Fibroblast of lung (primary cell): Measurements from ENCODE around the gene TMEM126B.

ENCODE experiments used
- EZH2 ChIP-seq: IDR thresholded peaks from 2 replicates; pipeline ENCODE4 v1.5.1; 2012; ENCODE audit warnings: low read length, control low read depth, mild to moderate bottlenecking; ENCODE audit errors: missing control alignments
- TF ChIP-seq, protein P1 (sequence below), 2 donors: IDR thresholded peaks in 1 of 2; conservative IDR thresholded peaks in 1 of 2; 1 replicate in 1 of 2; 2 replicates in 1 of 2; pipeline ENCODE4 v1.5.1; 2011 to 2012; ENCODE audit warnings: low read length in 2 of 2, control low read depth in 1 of 2, inconsistent platforms in 1 of 2, low read depth in 1 of 2, mild to moderate bottlenecking in 1 of 2

DNA sequence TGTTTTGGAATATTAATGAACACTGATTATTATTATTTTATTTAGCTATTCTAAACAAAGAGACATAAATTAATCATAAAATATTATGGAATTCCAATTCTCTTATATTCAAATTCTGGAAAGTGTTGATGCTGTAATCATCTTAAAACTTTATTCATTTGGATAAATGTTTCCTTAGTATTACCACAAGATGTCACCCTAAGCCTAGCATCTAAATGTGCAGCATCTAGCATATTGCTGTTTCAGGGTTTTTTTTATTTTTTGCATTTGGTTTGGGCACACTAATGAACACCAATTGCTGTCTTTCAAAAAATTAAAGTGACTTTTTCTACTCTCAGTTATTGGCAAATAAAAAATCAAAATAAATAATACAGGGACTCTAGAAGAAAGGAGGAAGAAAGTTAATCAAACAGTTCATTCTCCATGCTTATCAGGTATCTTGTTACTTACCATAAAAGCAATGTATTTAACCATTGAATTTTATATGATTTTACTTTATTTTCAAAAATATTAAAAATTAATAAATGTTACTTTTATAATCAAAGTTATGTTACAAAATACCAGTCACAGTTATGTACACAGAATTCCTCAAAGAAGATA is 33.0 kb upstream of the TMEM126B start:
- TF ChIP-seq, protein P1, sequence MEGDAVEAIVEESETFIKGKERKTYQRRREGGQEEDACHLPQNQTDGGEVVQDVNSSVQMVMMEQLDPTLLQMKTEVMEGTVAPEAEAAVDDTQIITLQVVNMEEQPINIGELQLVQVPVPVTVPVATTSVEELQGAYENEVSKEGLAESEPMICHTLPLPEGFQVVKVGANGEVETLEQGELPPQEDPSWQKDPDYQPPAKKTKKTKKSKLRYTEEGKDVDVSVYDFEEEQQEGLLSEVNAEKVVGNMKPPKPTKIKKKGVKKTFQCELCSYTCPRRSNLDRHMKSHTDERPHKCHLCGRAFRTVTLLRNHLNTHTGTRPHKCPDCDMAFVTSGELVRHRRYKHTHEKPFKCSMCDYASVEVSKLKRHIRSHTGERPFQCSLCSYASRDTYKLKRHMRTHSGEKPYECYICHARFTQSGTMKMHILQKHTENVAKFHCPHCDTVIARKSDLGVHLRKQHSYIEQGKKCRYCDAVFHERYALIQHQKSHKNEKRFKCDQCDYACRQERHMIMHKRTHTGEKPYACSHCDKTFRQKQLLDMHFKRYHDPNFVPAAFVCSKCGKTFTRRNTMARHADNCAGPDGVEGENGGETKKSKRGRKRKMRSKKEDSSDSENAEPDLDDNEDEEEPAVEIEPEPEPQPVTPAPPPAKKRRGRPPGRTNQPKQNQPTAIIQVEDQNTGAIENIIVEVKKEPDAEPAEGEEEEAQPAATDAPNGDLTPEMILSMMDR (conservative IDR thresholded peaks at IDR 0.05 in 1 of 2, IDR thresholded peaks at IDR 0.05 in 1 of 2; ENCODE audit: low read depth in 1 of 2, low read length in 2 of 2), result peak; percentile 39 to 50
- no peak for TF ChIP-seq EZH2
